GM19238 (cell line): ENCODE data around the gene SSNA1.

Experiments
- DNase-seq: peaks from one replicate; pipeline ENCODE4 v3.0.0; 2011; ENCODE audit warnings: low spot score; ENCODE audit not compliant: insufficient read length

SSNA1 gene

GRCh38 chr9:137182836-137183235 lies 5.6 kb upstream of the SSNA1 start:
- no peak for DNase-seq

GRCh38 chr9:137183980-137184595 lies 4.4 kb upstream of the SSNA1 start:
- no peak for DNase-seq

- DNase-seq, result no peak
Observed at GRCh38 chr9:137184881-137185660, 3.4 kb upstream of the SSNA1 start.

GRCh38 chr9:137185921-137186320 lies 2.6 kb upstream of the SSNA1 start:
- DNase-seq, result no peak

- DNase-seq, result no peak
Observed at GRCh38 chr9:137186385-137186784, 2.1 kb upstream of the SSNA1 start.

- no peak for DNase-seq
Observed at GRCh38 chr9:137187386-137187785, 1.1 kb upstream of the SSNA1 start.

- no peak for DNase-seq
Observed at GRCh38 chr9:137188086-137188489, 388 bp upstream of the SSNA1 start.

- no peak for DNase-seq
Observed at GRCh38 chr9:137189297-137190295, 1.1 kb downstream of the SSNA1 start.

- no peak for DNase-seq
Observed at GRCh38 chr9:137190315-137190856, 1.9 kb downstream of the SSNA1 start.

- no peak for DNase-seq
Observed at GRCh38 chr9:137191245-137191644, 2.8 kb downstream of the SSNA1 start.

- DNase-seq, result no peak
Observed at GRCh38 chr9:137191691-137192447, 3.4 kb downstream of the SSNA1 start.

GRCh38 chr9:137192448-137192780 lies 3.9 kb downstream of the SSNA1 start:
- no peak for DNase-seq

- DNase-seq, result no peak
Observed at GRCh38 chr9:137192859-137193258, 4.4 kb downstream of the SSNA1 start.

GRCh38 chr9:137193771-137194170 lies 5.3 kb downstream of the SSNA1 start:
- no peak for DNase-seq

- DNase-seq, result no peak
Observed at GRCh38 chr9:137194388-137194787, 5.9 kb downstream of the SSNA1 start.

GRCh38 chr9:137194909-137195308 lies 6.4 kb downstream of the SSNA1 start:
- DNase-seq, result no peak

GRCh38 chr9:137195525-137196220 lies 7.2 kb downstream of the SSNA1 start:
- DNase-seq, result no peak

- DNase-seq, result no peak
Observed at GRCh38 chr9:137198051-137198901, 9.8 kb downstream of the SSNA1 start.

- no peak for DNase-seq
Observed at GRCh38 chr9:137198902-137199283, 10.4 kb downstream of the SSNA1 start.
